DOHH2 (cell line): ENCODE results near the gene UNC79.

Experiments used
- H3F3A ChIP-seq: fragments of 200-600 bp; sonication (generic), shearing (Covaris generic); 2 replicates; pipeline ENCODE4 v1.6.0; 2016; ENCODE audit warnings: antibody characterized with exemption, mild to moderate bottlenecking; ENCODE audit not compliant: control insufficient read depth, insufficient read depth
- H3K27ac ChIP-seq: fragments of 200-600 bp; sonication (generic); 2 replicates; pipeline ENCODE4 v1.5.1; 2014; ENCODE audit warnings: low read depth, mild to moderate bottlenecking, low read length, moderate library complexity
- H3K27me3 ChIP-seq: fragments of 200-600 bp; sonication (generic); 2 replicates; pipeline ENCODE4 v1.6.1; 2014; ENCODE audit warnings: mild to moderate bottlenecking, low read length, mixed read lengths; ENCODE audit not compliant: control insufficient read depth
- H3K36me3 ChIP-seq: fragments of 200-600 bp; sonication (generic); 2 replicates; pipeline ENCODE4 v1.6.1; 2014; ENCODE audit warnings: mild to moderate bottlenecking, low read length, moderate library complexity, mixed read lengths; ENCODE audit not compliant: control insufficient read depth
- H3K4me1 ChIP-seq: fragments of 200-600 bp; sonication (generic); 2 replicates; pipeline ENCODE4 v1.6.1; 2014; ENCODE audit warnings: mild to moderate bottlenecking, low read length, mixed read lengths; ENCODE audit not compliant: control insufficient read depth
- H3K4me2 ChIP-seq: fragments of 200-600 bp; sonication (generic); 2 replicates; pipeline ENCODE4 v1.6.0; 2014; ENCODE audit warnings: mild to moderate bottlenecking, low read length, moderate library complexity
- H3K4me3 ChIP-seq: fragments of 200-600 bp; sonication (generic); 2 replicates; pipeline ENCODE4 v1.5.1; 2014; ENCODE audit warnings: mild to moderate bottlenecking, low read length, mixed read lengths
- H3K79me2 ChIP-seq: fragments of 200-600 bp; sonication (generic); 2 replicates; pipeline ENCODE4 v1.6.1; 2014; ENCODE audit warnings: mild to moderate bottlenecking, low read length, mixed read lengths; ENCODE audit not compliant: control insufficient read depth
- H3K9me2 ChIP-seq: fragments of 200-600 bp; sonication (generic); replicated peaks from 2 replicates; pipeline ENCODE4 v1.6.1; 2014; ENCODE audit warnings: mild to moderate bottlenecking, low read length, mixed read lengths; ENCODE audit not compliant: control insufficient read depth
- H3K9me3 ChIP-seq: fragments of 200-600 bp; sonication (generic); 2 replicates; pipeline ENCODE4 v1.6.1; 2014; ENCODE audit warnings: antibody characterized with exemption, low read length, mixed read lengths; ENCODE audit not compliant: control insufficient read depth, insufficient read depth
- H4K20me1 ChIP-seq: fragments of 200-600 bp; sonication (generic); 2 replicates; pipeline ENCODE4 v1.6.0; 2014; ENCODE audit warnings: low read depth, mild to moderate bottlenecking, antibody characterized with exemption, low read length, moderate library complexity; ENCODE audit not compliant: control insufficient read depth, insufficient read depth
- EZH2phosphoT487 ChIP-seq: fragments of 200-600 bp; sonication (generic); IDR thresholded peaks from 2 replicates; pipeline ENCODE4 v1.6.1; 2017; ENCODE audit warnings: borderline replicate concordance, mild to moderate bottlenecking, antibody characterized with exemption, low read length, moderate library complexity, mixed read lengths
- TF ChIP-seq, protein P1 (sequence below): fragments of 200-600 bp; sonication (generic); IDR thresholded peaks from one replicate; pipeline ENCODE4 v1.5.1; 2014; ENCODE audit warnings: antibody characterized with exemption, mild to moderate bottlenecking, low read depth, low read length; ENCODE audit not compliant: poor library complexity, severe bottlenecking

UNC79 gene

DNA sequence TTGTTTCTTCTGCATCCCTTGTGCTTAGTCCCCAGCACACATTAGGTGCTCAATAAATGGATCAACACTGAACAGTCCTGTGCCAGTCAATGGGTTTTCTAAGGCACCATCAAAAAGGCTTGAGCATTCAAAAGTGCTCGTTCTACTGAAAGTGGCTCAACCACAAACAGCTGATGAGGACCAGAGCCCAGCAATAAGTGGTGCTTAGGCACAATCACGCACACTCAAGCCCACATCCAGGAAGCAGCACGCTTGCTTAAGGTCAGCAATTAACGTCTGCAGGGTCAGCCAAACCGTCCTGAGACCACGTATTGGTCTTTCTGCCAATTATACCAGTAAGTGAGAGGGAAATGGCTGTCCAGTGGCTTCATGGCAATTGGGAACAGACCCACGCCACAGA lies 301.0 kb downstream of the UNC79 start:
- Histone ChIP-seq H3K36me3 (no peaks in the 10 kb centered on the region), H3K4me1 (no peaks in the 10 kb centered on the region), H3F3A (no peaks in the 10 kb centered on the region), H3K27ac (no peak overlapping the region), H3K4me2 (no peak overlapping the region), H3K9me2 (no peaks in the 10 kb centered on the region), H3K27me3 (no peaks in the 10 kb centered on the region), H3K4me3 (no peak overlapping the region), H3K9me3 (no peaks in the 10 kb centered on the region), H4K20me1 (no peaks in the 10 kb centered on the region), H3K79me2 (no peaks in the 10 kb centered on the region)
- TF ChIP-seq, protein P1, sequence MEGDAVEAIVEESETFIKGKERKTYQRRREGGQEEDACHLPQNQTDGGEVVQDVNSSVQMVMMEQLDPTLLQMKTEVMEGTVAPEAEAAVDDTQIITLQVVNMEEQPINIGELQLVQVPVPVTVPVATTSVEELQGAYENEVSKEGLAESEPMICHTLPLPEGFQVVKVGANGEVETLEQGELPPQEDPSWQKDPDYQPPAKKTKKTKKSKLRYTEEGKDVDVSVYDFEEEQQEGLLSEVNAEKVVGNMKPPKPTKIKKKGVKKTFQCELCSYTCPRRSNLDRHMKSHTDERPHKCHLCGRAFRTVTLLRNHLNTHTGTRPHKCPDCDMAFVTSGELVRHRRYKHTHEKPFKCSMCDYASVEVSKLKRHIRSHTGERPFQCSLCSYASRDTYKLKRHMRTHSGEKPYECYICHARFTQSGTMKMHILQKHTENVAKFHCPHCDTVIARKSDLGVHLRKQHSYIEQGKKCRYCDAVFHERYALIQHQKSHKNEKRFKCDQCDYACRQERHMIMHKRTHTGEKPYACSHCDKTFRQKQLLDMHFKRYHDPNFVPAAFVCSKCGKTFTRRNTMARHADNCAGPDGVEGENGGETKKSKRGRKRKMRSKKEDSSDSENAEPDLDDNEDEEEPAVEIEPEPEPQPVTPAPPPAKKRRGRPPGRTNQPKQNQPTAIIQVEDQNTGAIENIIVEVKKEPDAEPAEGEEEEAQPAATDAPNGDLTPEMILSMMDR: no peak
- no peak for TF ChIP-seq EZH2phosphoT487

DNA sequence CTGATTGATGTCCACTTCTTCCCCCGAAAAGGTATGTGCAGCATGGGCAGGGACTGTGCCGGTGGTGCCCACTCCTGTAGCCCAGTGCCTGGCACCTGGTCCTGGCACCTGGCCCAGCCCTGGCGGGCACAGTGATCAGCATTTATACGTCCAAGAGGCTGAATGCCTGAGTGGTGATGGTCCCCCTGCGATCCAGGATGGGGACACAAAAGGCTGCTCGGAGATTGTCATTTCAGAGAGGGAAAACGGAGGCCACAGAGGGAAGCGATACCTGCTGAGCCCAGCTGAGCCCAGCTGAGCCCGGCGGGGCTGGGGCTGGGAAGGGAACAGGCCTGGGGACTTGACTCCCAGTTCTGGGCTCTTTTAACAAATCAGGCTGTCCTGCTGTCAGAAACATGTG lies 301.8 kb downstream of the UNC79 start:
- H3K9me2 ChIP-seq: no peaks in the 10 kb centered on the region
- H3K79me2 ChIP-seq: no peaks in the 10 kb centered on the region
- no peaks in the 10 kb centered on the region for H4K20me1 ChIP-seq
- no peaks in the 10 kb centered on the region for H3K4me1 ChIP-seq
- H3K36me3 ChIP-seq: no peaks in the 10 kb centered on the region
- H3K4me3 ChIP-seq: no peak overlapping the region
- H3K27me3 ChIP-seq: no peaks in the 10 kb centered on the region
- H3F3A ChIP-seq: no peaks in the 10 kb centered on the region
- TF ChIP-seq, protein P1: no peak
- no peak for TF ChIP-seq EZH2phosphoT487
- H3K27ac ChIP-seq: no peak overlapping the region
- no peak overlapping the region for H3K4me2 ChIP-seq
- no peaks in the 10 kb centered on the region for H3K9me3 ChIP-seq

DNA sequence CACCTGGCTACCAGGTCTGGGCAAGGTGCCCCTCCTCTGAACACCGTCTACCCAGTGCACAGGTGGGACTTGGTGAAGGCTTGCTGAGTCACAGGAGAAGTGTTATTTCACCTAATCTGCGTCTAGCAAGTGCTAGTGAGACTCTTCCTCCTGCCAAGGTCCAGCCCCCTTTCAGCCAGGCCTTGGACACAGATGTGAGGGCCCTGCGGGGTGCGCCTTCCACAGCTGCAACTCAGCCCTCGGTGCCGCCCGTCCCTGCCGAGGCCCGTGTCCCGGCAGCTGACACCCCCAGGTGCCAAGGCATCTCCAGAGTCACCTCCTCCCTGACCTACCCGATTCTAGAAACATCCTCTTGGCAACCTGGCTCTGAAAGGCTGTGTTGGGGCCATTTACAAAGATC lies 302.5 kb downstream of the UNC79 start:
- Histone ChIP-seq H4K20me1 (no peaks in the 10 kb centered on the region), H3K36me3 (no peaks in the 10 kb centered on the region)

More for the DNA sequence above, 302.5 kb downstream of the UNC79 start:
- Histone ChIP-seq H3K27ac (no peak overlapping the region), H3K9me3 (no peaks in the 10 kb centered on the region), H3K27me3 (no peaks in the 10 kb centered on the region), H3K9me2 (no peaks in the 10 kb centered on the region), H3K4me1 (no peaks in the 10 kb centered on the region), H3K4me2 (no peak overlapping the region), H3K79me2 (no peaks in the 10 kb centered on the region), H3F3A (no peaks in the 10 kb centered on the region), H3K4me3 (no peak overlapping the region)
- TF ChIP-seq EZH2phosphoT487: no peak
- TF ChIP-seq, protein P1: no peak
